Thyroid gland (tissue), 4 donors: ENCODE results near the gene DDX18.

Experiments used
- CTCF ChIP-seq, 6 experiments: fragments of 200-600 bp in 3 of 6; fragments of 450-650 bp in 3 of 6; sonication (generic) in 3 of 6; IDR thresholded peaks; one replicate each; pipeline ENCODE4 v1.5.1; 2016 to 2019; ENCODE audit warnings: antibody characterized with exemption in 6 of 6, mild to moderate bottlenecking in 2 of 6, inconsistent platforms in 1 of 6, moderate library complexity in 1 of 6
- POLR2A ChIP-seq, 2 donors: fragments of 450-650 bp; IDR thresholded peaks; one replicate each; pipeline ENCODE4 v1.6.1; 2017; ENCODE audit warnings: antibody characterized with exemption in 2 of 2, mild to moderate bottlenecking in 2 of 2, moderate library complexity in 1 of 2

- TF ChIP-seq CTCF (IDR thresholded peaks at IDR 0.05) (no peak), POLR2A (IDR thresholded peaks at IDR 0.05) (no peak)
Observed at GRCh38 chr2:117879003-117879402, 64.5 kb downstream of the DDX18 start.
